GM18867 (cell line): ENCODE results near the gene CD37.
"Not testable (repeated sequence)": the region's sequence is repeated elsewhere in the genome, so short reads cannot be mapped to it uniquely, and the experiment has no call there.

ENCODE experiments used
- ATAC-seq: cut with Tn5 transposase; IDR thresholded peaks from one replicate; pipeline ENCODE4 v1.9.1; 2021; ENCODE audit warnings: mild to moderate bottlenecking, moderate library complexity; ENCODE audit not compliant: unreplicated experiment

Gene CD37

GRCh38 chr19:49327878-49328544, 7.2 kb upstream of the CD37 start:
- no peak for ATAC-seq

GRCh38 chr19:49328741-49329140, 6.5 kb upstream of the CD37 start:
- ATAC-seq, result no peak

- ATAC-seq, result not testable (repeated sequence)
Measured at GRCh38 chr19:49331187-49331586, 4.0 kb upstream of the CD37 start.

GRCh38 chr19:49331616-49332055, 3.6 kb upstream of the CD37 start:
- peak; percentile 52 for ATAC-seq

- ATAC-seq, result not testable (repeated sequence)
Measured at GRCh38 chr19:49332691-49333417, 2.4 kb upstream of the CD37 start.

GRCh38 chr19:49333418-49333805, 1.8 kb upstream of the CD37 start:
- no peak for ATAC-seq

GRCh38 chr19:49333811-49334288, 1.4 kb upstream of the CD37 start:
- ATAC-seq, result peak; percentile 38

GRCh38 chr19:49335784-49336481, 727 bp downstream of the CD37 start:
- ATAC-seq, result no peak

- no peak for ATAC-seq
Measured at GRCh38 chr19:49336482-49337266, 1.5 kb downstream of the CD37 start.

- ATAC-seq, result no peak
Measured at GRCh38 chr19:49337267-49338022, 2.2 kb downstream of the CD37 start.

GRCh38 chr19:49338023-49338677, 2.9 kb downstream of the CD37 start:
- no peak for ATAC-seq

- no peak for ATAC-seq
Measured at GRCh38 chr19:49338691-49339300, 3.6 kb downstream of the CD37 start.

- no peak for ATAC-seq
Measured at GRCh38 chr19:49339301-49340068, 4.3 kb downstream of the CD37 start.

GRCh38 chr19:49340069-49340864, 5.1 kb downstream of the CD37 start:
- peak; percentile 51 for ATAC-seq

GRCh38 chr19:49340865-49341718, 5.9 kb downstream of the CD37 start:
- no peak for ATAC-seq

- ATAC-seq, result no peak
Measured at GRCh38 chr19:49342291-49342721, 7.1 kb downstream of the CD37 start.

- no peak for ATAC-seq
Measured at GRCh38 chr19:49343123-49343522, 7.9 kb downstream of the CD37 start.
